ENCODE results near the gene TNS3.
A peak's percentile ranks its signal among the peaks of the same experiment; 100 is the strongest.

The TNS3 gene

GRCh38 chr7:47320296-47320695 lies 261.6 kb downstream of the TNS3 start:
- no peak for DNase-seq (ENCODE audit: low read depth, low spot score)
- no peak overlapping the region for H3K4me3 ChIP-seq (ENCODE audit: low read length)

GRCh38 chr7:47318395-47319182 lies 263.3 kb downstream of the TNS3 start:
- no peak overlapping the region for H3K4me3 ChIP-seq (ENCODE audit: low read length)
- DNase-seq (ENCODE audit: low read depth, low spot score) = no peak

- no peak overlapping the region for H3K4me3 ChIP-seq (ENCODE audit: low read length)
- DNase-seq (ENCODE audit: low read depth, low spot score) = peak; percentile 41
Observed at GRCh38 chr7:47317487-47317886, 264.4 kb downstream of the TNS3 start.

- no peak overlapping the region for H3K4me3 ChIP-seq (ENCODE audit: low read length)
- DNase-seq (ENCODE audit: low read depth, low spot score) = no peak
Observed at GRCh38 chr7:47314728-47315607, 266.9 kb downstream of the TNS3 start.

- H3K4me3 ChIP-seq (ENCODE audit: low read length) = no peak overlapping the region
- no peak for DNase-seq (ENCODE audit: low read depth, low spot score)
Observed at GRCh38 chr7:47314248-47314647, 267.7 kb downstream of the TNS3 start.

- no peak for DNase-seq (ENCODE audit: low read depth, low spot score)
- H3K4me3 ChIP-seq (ENCODE audit: low read length) = no peak overlapping the region
Observed at GRCh38 chr7:47313564-47313963, 268.3 kb downstream of the TNS3 start.

- no peak for DNase-seq (ENCODE audit: low read depth, low spot score)
- no peak overlapping the region for H3K4me3 ChIP-seq (ENCODE audit: low read length)
Observed at GRCh38 chr7:47311891-47312290, 270.0 kb downstream of the TNS3 start.

GRCh38 chr7:47310020-47310419 lies 271.9 kb downstream of the TNS3 start:
- no peak for DNase-seq (ENCODE audit: low read depth, low spot score)
- no peak overlapping the region for H3K4me3 ChIP-seq (ENCODE audit: low read length)

GRCh38 chr7:47308808-47309207 lies 273.1 kb downstream of the TNS3 start:
- no peak overlapping the region for H3K4me3 ChIP-seq (ENCODE audit: low read length)
- DNase-seq (ENCODE audit: low read depth, low spot score) = no peak

- no peak overlapping the region for H3K4me3 ChIP-seq (ENCODE audit: low read length)
- no peak for DNase-seq (ENCODE audit: low read depth, low spot score)
Observed at GRCh38 chr7:47307311-47307710, 274.6 kb downstream of the TNS3 start.

- H3K4me3 ChIP-seq (ENCODE audit: low read length) = no peak overlapping the region
- no peak for DNase-seq (ENCODE audit: low read depth, low spot score)
Observed at GRCh38 chr7:47304727-47305719, 276.9 kb downstream of the TNS3 start.

GRCh38 chr7:47303695-47304453 lies 278.0 kb downstream of the TNS3 start:
- DNase-seq (ENCODE audit: low read depth, low spot score) = no peak
- H3K4me3 ChIP-seq (ENCODE audit: low read length) = no peak overlapping the region

- no peak for DNase-seq (ENCODE audit: low read depth, low spot score)
- H3K4me3 ChIP-seq (ENCODE audit: low read length) = no peak overlapping the region
Observed at GRCh38 chr7:47303014-47303694, 278.8 kb downstream of the TNS3 start.

GRCh38 chr7:47302560-47302959 lies 279.4 kb downstream of the TNS3 start:
- DNase-seq (ENCODE audit: low read depth, low spot score) = no peak
- H3K4me3 ChIP-seq (ENCODE audit: low read length) = no peak overlapping the region

- DNase-seq (ENCODE audit: low read depth, low spot score) = no peak
- no peak overlapping the region for H3K4me3 ChIP-seq (ENCODE audit: low read length)
Observed at GRCh38 chr7:47301657-47302295, 280.1 kb downstream of the TNS3 start.

- H3K4me3 ChIP-seq (ENCODE audit: low read length) = no peak overlapping the region
- no peak for DNase-seq (ENCODE audit: low read depth, low spot score)
Observed at GRCh38 chr7:47301105-47301477, 280.8 kb downstream of the TNS3 start.

GRCh38 chr7:47300472-47301104 lies 281.3 kb downstream of the TNS3 start:
- no peak overlapping the region for H3K4me3 ChIP-seq (ENCODE audit: low read length)
- no peak for DNase-seq (ENCODE audit: low read depth, low spot score)
